ENCODE measurements around the gene PROSER2.
"Not testable (repeated sequence)": the region's sequence is repeated elsewhere in the genome, so short reads cannot be mapped to it uniquely, and the experiment has no call there.

The PROSER2 gene

GRCh38 chr10:11846542-11846941 lies 23.4 kb downstream of the PROSER2 start:
- H3K9ac ChIP-seq (ENCODE audit: insufficient read length, low read depth) = no peak overlapping the region
- H3K36me3 ChIP-seq (ENCODE audit: insufficient read depth, insufficient read length, low read length) = peaks cover 11% of the 10 kb centered on the region
- TF ChIP-seq ZNF274 (IDR thresholded peaks at IDR 0.05; ENCODE audit: low read depth, low read length) (no peak), SUZ12 (IDR thresholded peaks at IDR 0.05; ENCODE audit: extremely low read depth, insufficient read depth, insufficient read length) (no peak), YY1 (IDR thresholded peaks at IDR 0.05; ENCODE audit: insufficient read depth, insufficient read length) (no peak)
- H3K27me3 ChIP-seq (ENCODE audit: insufficient read depth, insufficient read length) = no peaks in the 10 kb centered on the region
- H3K4me3 ChIP-seq (ENCODE audit: insufficient read length, low read depth) = no peak overlapping the region
- no peaks in the 10 kb centered on the region for H3K9me3 ChIP-seq (ENCODE audit: insufficient read depth, low read length)
- no peaks in the 10 kb centered on the region for H3K4me1 ChIP-seq (ENCODE audit: insufficient read depth, insufficient read length)
- no peak for DNase-seq (ENCODE audit: low read depth, low spot score)

- Histone ChIP-seq H3K4me3 (ENCODE audit: insufficient read length, low read depth) (no peak overlapping the region), H3K4me1 (ENCODE audit: insufficient read depth, insufficient read length) (no peaks in the 10 kb centered on the region)
- TF ChIP-seq SUZ12 (IDR thresholded peaks at IDR 0.05; ENCODE audit: extremely low read depth, insufficient read depth, insufficient read length) = no peak
- TF ChIP-seq ZNF274 (IDR thresholded peaks at IDR 0.05; ENCODE audit: low read depth, low read length) = no peak
- TF ChIP-seq YY1 (IDR thresholded peaks at IDR 0.05; ENCODE audit: insufficient read depth, insufficient read length) = no peak
Measured at GRCh38 chr10:11849277-11849676, 26.1 kb downstream of the PROSER2 start.

GRCh38 chr10:11849911-11850310 lies 26.8 kb downstream of the PROSER2 start:
- no peaks in the 10 kb centered on the region for H3K4me1 ChIP-seq (ENCODE audit: insufficient read depth, insufficient read length)
- no peaks in the 10 kb centered on the region for H3K27me3 ChIP-seq (ENCODE audit: insufficient read depth, insufficient read length)
- TF ChIP-seq ZNF274 (IDR thresholded peaks at IDR 0.05; ENCODE audit: low read depth, low read length) (no peak), YY1 (IDR thresholded peaks at IDR 0.05; ENCODE audit: insufficient read depth, insufficient read length) (no peak), SUZ12 (IDR thresholded peaks at IDR 0.05; ENCODE audit: extremely low read depth, insufficient read depth, insufficient read length) (no peak)
- H3K9ac ChIP-seq (ENCODE audit: insufficient read length, low read depth) = no peak overlapping the region
- H3K9me3 ChIP-seq (ENCODE audit: insufficient read depth, low read length) = no peaks in the 10 kb centered on the region
- DNase-seq (ENCODE audit: low read depth, low spot score) = no peak
- H3K4me3 ChIP-seq (ENCODE audit: insufficient read length, low read depth) = no peak overlapping the region
- H3K36me3 ChIP-seq (ENCODE audit: insufficient read depth, insufficient read length, low read length) = peaks cover 23% of the 10 kb centered on the region

More at GRCh38 chr10:11849277-11849676, 26.1 kb downstream of the PROSER2 start:
- Histone ChIP-seq H3K9ac (ENCODE audit: insufficient read length, low read depth) (no peak overlapping the region), H3K27me3 (ENCODE audit: insufficient read depth, insufficient read length) (no peaks in the 10 kb centered on the region), H3K9me3 (ENCODE audit: insufficient read depth, low read length) (no peaks in the 10 kb centered on the region), H3K36me3 (ENCODE audit: insufficient read depth, insufficient read length, low read length) (peaks cover 23% of the 10 kb centered on the region)
- no peak for DNase-seq (ENCODE audit: low read depth, low spot score)

GRCh38 chr10:11851910-11852309 lies 28.8 kb downstream of the PROSER2 start:
- H3K36me3 ChIP-seq (ENCODE audit: insufficient read depth, insufficient read length, low read length) = peaks cover 29% of the 10 kb centered on the region
- H3K4me1 ChIP-seq (ENCODE audit: insufficient read depth, insufficient read length) = no peaks in the 10 kb centered on the region
- H3K4me3 ChIP-seq (ENCODE audit: insufficient read length, low read depth) = no peak overlapping the region
- TF ChIP-seq SUZ12 (IDR thresholded peaks at IDR 0.05; ENCODE audit: extremely low read depth, insufficient read depth, insufficient read length) = no peak
- no peak for TF ChIP-seq YY1 (IDR thresholded peaks at IDR 0.05; ENCODE audit: insufficient read depth, insufficient read length)
- no peak for TF ChIP-seq ZNF274 (IDR thresholded peaks at IDR 0.05; ENCODE audit: low read depth, low read length)
- DNase-seq (ENCODE audit: low read depth, low spot score) = no peak
- H3K9ac ChIP-seq (ENCODE audit: insufficient read length, low read depth) = no peak overlapping the region
- no peaks in the 10 kb centered on the region for H3K27me3 ChIP-seq (ENCODE audit: insufficient read depth, insufficient read length)
- no peaks in the 10 kb centered on the region for H3K9me3 ChIP-seq (ENCODE audit: insufficient read depth, low read length)

GRCh38 chr10:11852637-11853036 lies 29.5 kb downstream of the PROSER2 start:
- peaks cover 34% of the 10 kb centered on the region for H3K36me3 ChIP-seq (ENCODE audit: insufficient read depth, insufficient read length, low read length)
- H3K9me3 ChIP-seq (ENCODE audit: insufficient read depth, low read length); H3K4me3 ChIP-seq (ENCODE audit: insufficient read length, low read depth); H3K27me3 ChIP-seq (ENCODE audit: insufficient read depth, insufficient read length); H3K4me1 ChIP-seq (ENCODE audit: insufficient read depth, insufficient read length); DNase-seq (ENCODE audit: low read depth, low spot score); H3K9ac ChIP-seq (ENCODE audit: insufficient read length, low read depth): not testable (repeated sequence)

GRCh38 chr10:11853468-11853867 lies 30.3 kb downstream of the PROSER2 start:
- Histone ChIP-seq H3K4me1 (ENCODE audit: insufficient read depth, insufficient read length) (no peaks in the 10 kb centered on the region), H3K27me3 (ENCODE audit: insufficient read depth, insufficient read length) (no peaks in the 10 kb centered on the region), H3K4me3 (ENCODE audit: insufficient read length, low read depth) (no peak overlapping the region), H3K9me3 (ENCODE audit: insufficient read depth, low read length) (no peaks in the 10 kb centered on the region), H3K9ac (ENCODE audit: insufficient read length, low read depth) (no peak overlapping the region), H3K36me3 (ENCODE audit: insufficient read depth, insufficient read length, low read length) (peaks cover 35% of the 10 kb centered on the region)
- TF ChIP-seq YY1 (IDR thresholded peaks at IDR 0.05; ENCODE audit: insufficient read depth, insufficient read length) (peak; percentile 16), ZNF274 (IDR thresholded peaks at IDR 0.05; ENCODE audit: low read depth, low read length) (no peak)
- no peak for DNase-seq (ENCODE audit: low read depth, low spot score)

- Histone ChIP-seq H3K27me3 (ENCODE audit: insufficient read depth, insufficient read length) (no peaks in the 10 kb centered on the region), H3K4me3 (ENCODE audit: insufficient read length, low read depth) (no peak overlapping the region), H3K36me3 (ENCODE audit: insufficient read depth, insufficient read length, low read length) (peaks cover 32% of the 10 kb centered on the region), H3K9ac (ENCODE audit: insufficient read length, low read depth) (no peak overlapping the region), H3K4me1 (ENCODE audit: insufficient read depth, insufficient read length) (no peaks in the 10 kb centered on the region), H3K9me3 (ENCODE audit: insufficient read depth, low read length) (no peaks in the 10 kb centered on the region)
- DNase-seq (ENCODE audit: low read depth, low spot score) = no peak
- TF ChIP-seq YY1 (IDR thresholded peaks at IDR 0.05; ENCODE audit: insufficient read depth, insufficient read length) (no peak), ZNF274 (IDR thresholded peaks at IDR 0.05; ENCODE audit: low read depth, low read length) (no peak), SUZ12 (IDR thresholded peaks at IDR 0.05; ENCODE audit: extremely low read depth, insufficient read depth, insufficient read length) (no peak)
Measured at GRCh38 chr10:11854301-11854700, 31.1 kb downstream of the PROSER2 start.

- no peak for TF ChIP-seq YY1 (IDR thresholded peaks at IDR 0.05; ENCODE audit: insufficient read depth, insufficient read length)
- TF ChIP-seq ZNF274 (IDR thresholded peaks at IDR 0.05; ENCODE audit: low read depth, low read length) = no peak
- no peak for TF ChIP-seq SUZ12 (IDR thresholded peaks at IDR 0.05; ENCODE audit: extremely low read depth, insufficient read depth, insufficient read length)
- Histone ChIP-seq H3K9ac (ENCODE audit: insufficient read length, low read depth) (no peak overlapping the region), H3K27me3 (ENCODE audit: insufficient read depth, insufficient read length) (no peaks in the 10 kb centered on the region), H3K4me1 (ENCODE audit: insufficient read depth, insufficient read length) (no peaks in the 10 kb centered on the region), H3K36me3 (ENCODE audit: insufficient read depth, insufficient read length, low read length) (peaks cover 30% of the 10 kb centered on the region), H3K4me3 (ENCODE audit: insufficient read length, low read depth) (no peak overlapping the region), H3K9me3 (ENCODE audit: insufficient read depth, low read length) (no peaks in the 10 kb centered on the region)
- DNase-seq (ENCODE audit: low read depth, low spot score) = no peak
Measured at GRCh38 chr10:11856089-11856488, 32.9 kb downstream of the PROSER2 start.
